ENCODE results near the gene RTP3.
A peak's percentile ranks its signal among the peaks of the same experiment; 100 is the strongest.

The RTP3 gene

GRCh38 chr3:46497556-46498265 lies at the start of gene RTP3:
Gene RTP3, plus strand, starts transcription at chr3:46497976. Its CDS starts 87 bp downstream, at chr3:46498063.
- DNase-seq (ENCODE audit: low spot score), result no peak

DNA sequence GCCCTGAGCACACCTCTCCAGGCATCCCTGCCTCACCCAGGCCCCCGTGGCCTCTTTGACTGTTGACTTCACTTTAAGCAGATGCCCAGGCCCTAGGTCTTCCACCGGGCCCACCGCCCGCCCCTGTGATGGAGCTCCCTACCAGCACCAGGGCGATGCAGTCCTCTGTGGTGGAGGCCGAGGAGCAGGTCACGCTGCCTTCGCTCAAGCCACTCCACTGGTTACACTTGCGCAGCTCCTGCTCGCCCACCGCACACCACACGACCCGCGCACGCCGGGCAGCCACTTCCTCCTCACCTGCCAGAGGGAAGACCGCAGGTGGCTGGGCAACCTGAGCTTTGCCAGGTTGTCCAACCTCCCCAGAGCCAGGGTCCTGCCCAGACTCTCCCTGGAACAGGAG lies 49.1 kb upstream of the RTP3 start:
- no peak for DNase-seq (ENCODE audit: low spot score)

DNA sequence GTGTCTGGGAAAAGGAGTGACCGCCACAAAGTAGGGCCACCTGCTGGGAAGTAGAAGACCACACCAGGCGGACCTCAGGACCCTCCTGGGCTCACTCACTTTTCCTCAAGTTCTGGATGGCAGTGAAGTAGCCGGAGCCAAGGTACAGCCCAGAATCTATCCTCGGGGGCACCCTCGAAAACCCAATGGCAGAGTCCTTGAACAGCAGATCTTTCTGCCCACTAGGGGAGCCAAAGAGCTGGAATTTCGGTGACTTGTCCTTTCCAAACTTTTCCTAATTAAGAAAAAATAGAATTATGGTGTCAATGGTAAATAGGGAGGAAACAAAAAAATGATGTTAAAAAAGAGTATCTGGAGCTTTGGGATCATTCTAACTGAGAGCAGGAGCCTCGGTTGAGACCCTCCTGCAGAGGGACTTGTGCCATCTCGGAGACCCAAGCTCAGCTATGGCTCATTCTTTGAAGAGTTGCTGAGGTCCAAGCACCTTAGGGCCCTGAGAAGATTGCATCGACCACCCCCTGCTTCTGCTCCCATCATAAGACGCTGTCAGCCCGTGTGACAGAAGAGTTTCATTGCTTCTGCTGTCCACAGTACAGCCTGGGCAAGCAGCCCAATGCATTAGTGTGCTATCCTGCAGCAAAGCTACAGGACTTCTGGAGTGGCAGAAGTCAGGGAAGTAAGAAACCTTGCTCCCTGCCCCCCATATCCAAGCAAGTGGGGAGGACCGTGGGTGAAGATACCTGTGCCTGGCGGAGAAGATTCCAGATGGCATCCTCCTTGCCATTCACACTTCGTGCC lies 47.8 kb upstream of the RTP3 start:
- peak; percentile 50 for DNase-seq (ENCODE audit: low spot score)

DNA sequence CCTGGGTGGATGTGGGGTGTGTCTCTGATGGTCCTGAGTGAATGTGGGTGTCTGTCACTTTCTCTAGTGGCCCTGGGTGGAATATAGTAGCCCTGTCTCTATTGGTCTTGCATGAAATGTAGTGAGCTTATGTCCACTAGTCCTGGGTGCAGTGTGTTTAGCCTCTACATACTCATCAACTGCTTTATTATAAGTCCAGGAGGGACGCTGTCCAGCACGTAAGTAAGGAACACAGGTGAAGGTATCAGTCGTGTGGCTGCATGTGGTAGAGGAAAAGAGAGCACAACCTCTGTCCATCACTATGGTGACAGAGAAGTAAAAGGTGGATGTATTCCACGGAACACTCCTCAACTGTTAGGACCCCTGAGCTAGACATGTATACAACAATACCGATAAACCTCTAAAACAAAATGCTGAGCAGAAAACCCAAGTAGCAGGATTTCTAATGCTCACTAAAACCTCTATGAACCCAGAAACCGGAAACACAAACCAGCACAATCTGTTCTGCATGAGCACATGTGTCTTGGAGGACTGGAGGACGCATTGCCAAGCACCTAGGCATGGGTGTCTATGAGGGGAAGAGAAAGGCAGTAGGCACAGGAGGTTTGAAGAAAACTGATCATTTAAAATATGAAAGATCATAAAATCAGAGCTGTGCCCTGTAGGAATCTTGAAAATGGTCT lies 44.1 kb upstream of the RTP3 start:
- no peak for DNase-seq (ENCODE audit: low spot score)

DNA sequence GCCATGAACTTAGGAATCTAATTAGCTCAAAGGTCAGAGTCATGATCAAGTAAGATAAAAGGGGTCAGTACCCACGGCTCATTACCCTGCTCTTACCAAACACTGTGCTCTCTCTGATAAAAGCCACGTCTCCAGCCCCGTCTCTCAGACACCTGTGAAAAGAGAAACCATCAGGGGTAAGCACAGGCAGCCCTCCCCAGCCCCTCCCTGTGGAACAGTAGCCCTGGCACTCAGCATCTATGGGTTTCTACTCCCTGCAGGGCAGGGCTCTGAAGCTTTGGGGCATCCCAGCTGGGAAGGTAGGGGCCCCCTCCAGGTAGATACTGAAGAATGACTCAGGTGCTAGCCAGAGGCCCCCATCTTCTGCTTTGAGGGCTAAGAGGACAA lies 43.6 kb upstream of the RTP3 start:
- DNase-seq (ENCODE audit: low spot score), result no peak

DNA sequence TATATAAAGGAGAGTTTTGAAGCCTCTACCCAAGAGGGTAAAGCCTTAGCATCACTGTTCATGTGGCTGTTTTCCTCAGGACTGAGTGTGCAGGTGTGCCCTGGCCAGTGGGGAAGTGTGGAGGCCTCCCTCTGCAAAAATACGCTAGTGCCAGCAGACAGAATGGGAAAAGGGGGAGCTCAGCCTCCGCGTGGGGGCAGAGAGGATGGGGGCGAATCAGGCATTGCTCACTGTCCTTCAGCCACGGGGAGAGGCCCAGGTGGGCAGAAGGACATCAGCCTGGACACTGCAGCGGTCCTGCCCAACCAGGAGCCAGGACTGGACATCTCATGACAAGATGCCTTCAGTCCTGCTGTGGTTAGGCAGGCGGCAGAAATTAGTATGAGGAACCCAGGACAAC lies 43.2 kb upstream of the RTP3 start:
- no peak for DNase-seq (ENCODE audit: low spot score)

- DNase-seq (ENCODE audit: low spot score), result no peak
Measured at GRCh38 chr3:46455231-46456115, 42.3 kb upstream of the RTP3 start.

DNA sequence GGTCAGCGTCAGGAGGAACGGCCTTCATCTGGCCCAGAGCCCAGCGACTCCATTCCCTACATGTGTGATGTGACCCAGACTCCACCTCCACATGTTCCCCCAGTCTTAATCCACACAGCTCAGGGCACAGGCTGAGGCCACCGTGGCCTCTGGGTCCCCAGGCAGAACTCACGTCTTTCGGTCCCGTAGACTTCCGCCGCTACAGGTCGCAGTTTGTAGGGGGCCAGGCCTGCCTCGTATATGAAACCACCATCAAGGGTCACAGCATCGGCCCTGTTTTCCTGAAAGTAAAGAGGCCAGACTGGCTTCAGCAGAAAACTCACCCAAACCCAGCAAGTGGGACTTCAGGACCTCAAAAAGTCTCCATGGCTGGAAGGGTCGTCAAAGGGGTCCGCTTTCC lies 41.7 kb upstream of the RTP3 start:
- DNase-seq (ENCODE audit: low spot score), result no peak

DNA sequence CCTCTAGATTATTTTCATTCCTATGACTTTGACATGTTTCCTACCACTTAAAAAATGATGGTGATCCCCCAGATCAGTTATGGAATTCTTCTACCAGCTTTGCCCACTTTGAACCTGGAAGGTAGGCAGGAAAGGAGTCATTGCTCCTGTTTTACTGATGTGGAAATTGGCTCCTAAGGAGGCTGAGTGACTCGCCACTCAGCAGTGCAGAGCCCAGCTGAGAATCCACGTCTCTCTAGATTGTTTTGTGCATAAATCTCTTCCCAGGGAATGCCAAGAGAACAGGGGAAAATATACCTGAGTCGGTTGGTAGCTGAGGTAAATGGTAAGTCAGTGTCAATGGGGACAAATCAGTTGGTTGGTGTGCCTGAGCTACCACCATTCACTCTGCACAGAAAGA lies 37.7 kb upstream of the RTP3 start:
- DNase-seq (ENCODE audit: low spot score), result no peak

- peak; percentile 65 for DNase-seq (ENCODE audit: low spot score)
Measured at GRCh38 chr3:46462111-46462510, 35.7 kb upstream of the RTP3 start.

DNA sequence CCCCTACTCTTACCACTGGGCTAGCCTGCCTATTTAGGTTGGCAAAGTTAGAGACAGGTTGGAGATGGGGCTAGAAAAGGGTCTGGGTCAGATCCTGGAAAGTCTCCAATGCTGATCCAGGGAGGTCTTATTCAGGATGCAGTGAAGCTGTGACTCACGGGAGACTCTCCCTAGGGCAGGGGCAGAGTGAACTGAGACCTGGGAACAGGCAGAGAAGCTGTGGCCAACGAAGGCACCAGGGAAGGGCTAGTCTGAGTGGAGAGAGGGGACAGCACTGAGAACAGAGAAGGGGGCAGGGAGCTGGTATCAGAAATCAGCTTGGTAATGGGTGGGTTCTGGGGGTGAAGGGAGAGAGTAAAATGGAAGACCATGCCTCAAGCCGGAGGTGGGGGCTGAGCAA lies 35.3 kb upstream of the RTP3 start:
- no peak for DNase-seq (ENCODE audit: low spot score)

DNA sequence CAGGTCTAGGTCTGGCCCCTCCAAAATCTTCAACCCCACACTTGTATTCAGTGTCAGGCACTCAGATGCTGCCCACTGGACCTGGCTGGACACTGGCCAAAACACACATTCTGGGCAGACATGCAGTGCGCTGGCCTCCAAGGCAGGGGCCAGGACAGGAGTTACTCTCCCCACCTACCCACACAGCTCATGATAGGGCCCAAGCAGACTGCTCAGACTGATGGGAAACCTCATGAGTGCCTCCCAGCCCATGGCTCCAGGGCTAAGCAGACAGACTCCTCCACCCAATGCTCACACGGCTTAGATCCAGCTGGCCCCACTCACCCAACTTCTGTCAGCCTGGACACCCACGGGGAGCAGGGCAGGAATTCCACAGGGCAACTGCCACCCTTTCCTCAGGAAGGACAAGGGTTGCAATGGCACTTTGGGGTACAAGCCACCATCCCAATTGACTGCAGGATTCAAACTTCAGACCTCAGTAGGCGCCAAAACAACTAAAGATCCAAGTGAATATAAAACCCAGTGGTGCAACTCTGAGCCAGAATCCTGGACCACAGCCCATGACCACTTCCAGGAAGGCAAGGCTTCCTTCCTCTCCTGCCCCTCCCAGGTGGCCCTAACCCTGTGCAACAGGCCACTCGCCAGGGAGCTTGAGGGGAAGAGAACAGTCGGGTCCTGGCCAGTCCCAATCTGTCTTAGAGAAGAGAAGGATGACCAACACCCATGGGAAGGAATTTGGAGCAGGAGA lies 34.5 kb upstream of the RTP3 start:
- no peak for DNase-seq (ENCODE audit: low spot score)

DNA sequence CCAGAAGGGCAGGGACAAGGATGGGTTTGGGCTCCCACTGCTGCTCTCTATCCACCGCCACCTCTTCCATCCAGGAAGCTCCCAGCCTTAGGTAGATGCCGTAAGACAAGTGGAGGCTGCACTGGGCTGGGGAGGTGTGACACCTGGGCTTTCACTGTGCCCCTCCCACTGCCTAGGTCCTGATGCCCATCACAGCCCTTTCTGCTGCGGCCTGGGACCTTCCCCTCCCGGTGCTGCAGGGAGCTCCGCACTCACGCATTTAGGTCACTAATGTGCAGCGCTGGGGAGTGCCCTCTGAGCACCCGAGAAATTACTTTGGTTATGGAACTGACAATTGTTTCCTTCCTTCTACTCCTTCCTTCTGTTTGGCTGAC lies 33.9 kb upstream of the RTP3 start:
- no peak for DNase-seq (ENCODE audit: low spot score)

GRCh38 chr3:46464326-46465195 lies 33.2 kb upstream of the RTP3 start, which contains the start of gene LTF:
Gene LTF, minus strand, starts transcription at chr3:46464905. Its CDS starts 38 bp downstream, at chr3:46464867.
- no peak for DNase-seq (ENCODE audit: low spot score)

DNA sequence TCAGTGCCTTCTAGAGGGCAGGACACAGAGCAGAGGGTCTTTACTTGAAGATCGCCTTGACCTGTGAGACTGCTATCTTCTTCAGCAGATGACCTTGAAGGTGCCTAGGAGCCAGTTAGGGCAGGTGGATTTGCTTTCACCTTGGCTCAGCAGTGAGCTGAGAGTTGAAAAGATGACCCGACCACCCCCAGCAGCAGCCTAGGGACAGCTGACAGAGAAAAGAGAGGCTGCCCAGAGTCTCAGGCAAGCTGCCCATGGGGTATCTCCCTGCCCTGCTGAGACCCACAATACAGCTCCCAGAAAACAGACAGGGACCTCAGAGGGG lies 32.6 kb upstream of the RTP3 start:
- no peak for DNase-seq (ENCODE audit: low spot score)

GRCh38 chr3:46466273-46466672 lies 31.5 kb upstream of the RTP3 start:
- DNase-seq (ENCODE audit: low spot score), result no peak

- DNase-seq (ENCODE audit: low spot score), result no peak
Measured at GRCh38 chr3:46466871-46467403, 30.8 kb upstream of the RTP3 start.

GRCh38 chr3:46467562-46467961 lies 30.2 kb upstream of the RTP3 start:
- DNase-seq (ENCODE audit: low spot score), result no peak

GRCh38 chr3:46468753-46469600 lies 28.8 kb upstream of the RTP3 start:
- DNase-seq (ENCODE audit: low spot score), result no peak

Data from hepatic stellate cell (primary cell).